Measurements from ENCODE around the gene CUL7. TPM values are rescaled to one million over a fixed set of nuclear protein-coding genes. Genes with fewer than 3 reads are reported as not detected.
A peak's percentile ranks its signal among the peaks of the same experiment; 100 is the strongest.

Gene CUL7
- total RNA-seq, 2 donors from 2014 or later: 10.0 to 14.8 TPM

- H3K27ac ChIP-seq: no peak overlapping the region
- H3K4me3 ChIP-seq: no peak overlapping the region
These were observed 16.5 kb upstream of the CUL7 start for GRCh38 chr6:43070028-43070632.

GRCh38 chr6:43062818-43063217 is 9.2 kb upstream of the CUL7 start:
- Histone ChIP-seq H3K4me1 (ENCODE audit: control insufficient read depth in 1 of 2, low read depth in 2 of 2) (peaks cover 9 to 25% of the 10 kb centered on the region in 2 donors), H3K27me3 (replicated peaks; ENCODE audit: insufficient read depth) (no peaks in the 10 kb centered on the region), H3K9me3 (no peaks in the 10 kb centered on the region), H3K4me3 (no peak overlapping the region), H3K36me3 (peaks cover 10% of the 10 kb centered on the region), H3K27ac (no peak overlapping the region)
- DNase-seq (ENCODE audit: low spot score) (no peak), ATAC-seq (ENCODE audit: insufficient number of reproducible peaks, low FRiP score, low read depth) (no peak)
- TF ChIP-seq CTCF (IDR thresholded peaks at IDR 0.05): no peak

More at GRCh38 chr6:43070028-43070632, 16.5 kb upstream of the CUL7 start:
- Histone ChIP-seq H3K9me3 (no peaks in the 10 kb centered on the region), H3K4me1 (ENCODE audit: control insufficient read depth in 1 of 2, low read depth in 2 of 2) (no peaks in the 10 kb centered on the region), H3K27me3 (replicated peaks; ENCODE audit: insufficient read depth) (no peaks in the 10 kb centered on the region), H3K36me3 (peaks cover 26% of the 10 kb centered on the region)
- no peak for TF ChIP-seq CTCF (IDR thresholded peaks at IDR 0.05)
- ATAC-seq (ENCODE audit: insufficient number of reproducible peaks, low FRiP score, low read depth) (no peak), DNase-seq (ENCODE audit: low spot score) (no peak)

- H3K27ac ChIP-seq: no peak overlapping the region
- no peak overlapping the region for H3K4me3 ChIP-seq
- H3K36me3 ChIP-seq: peaks cover 10% of the 10 kb centered on the region
- no peak for ATAC-seq (ENCODE audit: insufficient number of reproducible peaks, low FRiP score, low read depth)
- peaks cover 9 to 25% of the 10 kb centered on the region in 2 donors for H3K4me1 ChIP-seq (ENCODE audit: control insufficient read depth in 1 of 2, low read depth in 2 of 2)
- H3K27me3 ChIP-seq (replicated peaks; ENCODE audit: insufficient read depth): no peaks in the 10 kb centered on the region
- no peak for DNase-seq (ENCODE audit: low spot score)
- no peaks in the 10 kb centered on the region for H3K9me3 ChIP-seq
- TF ChIP-seq CTCF (IDR thresholded peaks at IDR 0.05): no peak
These were observed 8.2 kb upstream of the CUL7 start for GRCh38 chr6:43061861-43062260.

GRCh38 chr6:43060755-43061633 is 7.3 kb upstream of the CUL7 start:
- Histone ChIP-seq H3K27me3 (replicated peaks; ENCODE audit: insufficient read depth) (no peaks in the 10 kb centered on the region), H3K9me3 (no peaks in the 10 kb centered on the region), H3K4me1 (ENCODE audit: control insufficient read depth in 1 of 2, low read depth in 2 of 2) (peaks cover 9 to 25% of the 10 kb centered on the region in 2 donors), H3K36me3 (peaks cover 6% of the 10 kb centered on the region), H3K27ac (no peak overlapping the region), H3K4me3 (peak overlapping the region; percentile 80)
- no peak for DNase-seq (ENCODE audit: low spot score)
- ATAC-seq (ENCODE audit: insufficient number of reproducible peaks, low FRiP score, low read depth): no peak
- no peak for TF ChIP-seq CTCF (IDR thresholded peaks at IDR 0.05)

GRCh38 chr6:43060034-43060754 is 6.5 kb upstream of the CUL7 start:
- no peak for TF ChIP-seq CTCF (IDR thresholded peaks at IDR 0.05)
- H3K4me1 ChIP-seq (ENCODE audit: control insufficient read depth in 1 of 2, low read depth in 2 of 2): peaks cover 9 to 25% of the 10 kb centered on the region in 2 donors
- no peak for ATAC-seq (ENCODE audit: insufficient number of reproducible peaks, low FRiP score, low read depth)
- H3K27ac ChIP-seq: peak overlapping the region; percentile 59 to 73
- H3K4me3 ChIP-seq: peak overlapping the region; percentile 80
- H3K27me3 ChIP-seq (replicated peaks; ENCODE audit: insufficient read depth): no peaks in the 10 kb centered on the region
- peaks cover 6% of the 10 kb centered on the region for H3K36me3 ChIP-seq
- no peak for DNase-seq (ENCODE audit: low spot score)
- no peaks in the 10 kb centered on the region for H3K9me3 ChIP-seq

All from thoracic aorta (tissue), 2 donors.